Liver (tissue), 9 donors: ENCODE measurements around the gene ITGA2. TPM values are rescaled to one million over a fixed set of nuclear protein-coding genes. Genes with fewer than 3 reads are reported as not detected.

Source experiments
- DNase-seq: peaks from one replicate; pipeline ENCODE4 v3.0.0-alpha.2; 2017; ENCODE audit warnings: low spot score
- H3K27ac ChIP-seq, 2 donors: one replicate each; pipeline ENCODE4 v1.7.0; 2013; ENCODE audit warnings: inconsistent platforms in 2 of 2, low read length in 2 of 2, control low read depth in 1 of 2, low read depth in 1 of 2, mild to moderate bottlenecking in 1 of 2
- H3K27me3 ChIP-seq, 4 donors: one replicate each; pipeline versions ENCODE4 v1.6.1 to v1.7.0; 2013; ENCODE audit warnings: low read length in 3 of 4, inconsistent platforms in 1 of 4, mild to moderate bottlenecking in 1 of 4, moderate library complexity in 1 of 4; ENCODE audit not compliant: control insufficient read depth in 4 of 4, insufficient read depth in 4 of 4
- H3K36me3 ChIP-seq, 4 donors: one replicate each; pipeline versions ENCODE4 v1.6.1 to v1.7.0; 2013; ENCODE audit warnings: low read length in 3 of 4, mild to moderate bottlenecking in 3 of 4, low read depth in 1 of 4, moderate library complexity in 1 of 4; ENCODE audit not compliant: control insufficient read depth in 4 of 4, insufficient read depth in 3 of 4
- H3K4me1 ChIP-seq, 4 donors: one replicate each; pipeline versions ENCODE4 v1.6.1 to v1.7.0; 2013; ENCODE audit warnings: low read length in 3 of 4, mild to moderate bottlenecking in 3 of 4, moderate library complexity in 1 of 4; ENCODE audit not compliant: control insufficient read depth in 4 of 4, insufficient read depth in 4 of 4
- H3K4me3 ChIP-seq, 3 donors: one replicate each; pipeline versions ENCODE4 v1.6.1 to v1.7.0; 2013; ENCODE audit warnings: low read length in 3 of 3, control low read depth in 1 of 3, low read depth in 1 of 3, mild to moderate bottlenecking in 1 of 3
- H3K9ac ChIP-seq, 2 donors: one replicate each; pipeline ENCODE4 v1.7.0; 2013; ENCODE audit warnings: low read length in 2 of 2, mild to moderate bottlenecking in 2 of 2, moderate library complexity in 2 of 2, control low read depth in 1 of 2, low read depth in 1 of 2
- H3K9me3 ChIP-seq, 4 donors: one replicate each; pipeline versions ENCODE4 v1.6.1 to v1.7.0; 2013; ENCODE audit warnings: low read length in 3 of 4; ENCODE audit not compliant: control insufficient read depth in 4 of 4
- EGR1 ChIP-seq, 2 donors: IDR thresholded peaks; 2 replicates each; pipeline ENCODE4 v1.6.1; 2016 to 2018; ENCODE audit warnings: antibody characterized with exemption in 2 of 2, low read depth in 2 of 2
- FOXA1 ChIP-seq: IDR thresholded peaks from 2 replicates; pipeline ENCODE4 v1.6.1; 2016; ENCODE audit warnings: antibody characterized with exemption
- FOXA2 ChIP-seq: IDR thresholded peaks from 2 replicates; pipeline ENCODE4 v1.6.1; 2016; ENCODE audit warnings: antibody characterized with exemption
- GABPA ChIP-seq, 2 donors: IDR thresholded peaks in 1 of 2; conservative IDR thresholded peaks in 1 of 2; 2 replicates each; pipeline ENCODE4 v1.6.1; 2016; ENCODE audit warnings: antibody characterized with exemption in 2 of 2, mild to moderate bottlenecking in 1 of 2, moderate library complexity in 1 of 2
- HNF4A ChIP-seq, 2 donors: conservative IDR thresholded peaks; 2 replicates each; pipeline ENCODE4 v1.6.1; 2016; ENCODE audit warnings: antibody characterized with exemption in 2 of 2, mild to moderate bottlenecking in 2 of 2
- HNF4G ChIP-seq: IDR thresholded peaks from 2 replicates; pipeline ENCODE4 v1.6.1; 2016; ENCODE audit warnings: antibody characterized with exemption
- JUND ChIP-seq, 2 donors: IDR thresholded peaks; 2 replicates each; pipeline ENCODE4 v1.6.1; 2016; ENCODE audit warnings: antibody characterized with exemption in 2 of 2
- NR2F2 ChIP-seq: IDR thresholded peaks from 2 replicates; pipeline ENCODE4 v1.6.1; 2016; ENCODE audit warnings: antibody characterized with exemption
- RAD21 ChIP-seq, 2 donors: IDR thresholded peaks; 2 replicates each; pipeline ENCODE4 v1.6.1; 2016; ENCODE audit warnings: antibody characterized with exemption in 2 of 2, mild to moderate bottlenecking in 2 of 2
- REST ChIP-seq: IDR thresholded peaks from 2 replicates; pipeline ENCODE4 v1.6.1; 2016; ENCODE audit warnings: antibody characterized with exemption, mild to moderate bottlenecking
- RXRA ChIP-seq, 2 donors: IDR thresholded peaks; 2 replicates each; pipeline ENCODE4 v1.6.1; 2017 to 2018; ENCODE audit warnings: antibody characterized with exemption in 2 of 2, mild to moderate bottlenecking in 1 of 2
- SP1 ChIP-seq: IDR thresholded peaks from 2 replicates; pipeline ENCODE4 v1.6.1; 2018; ENCODE audit warnings: antibody characterized with exemption, mild to moderate bottlenecking
- TAF1 ChIP-seq: conservative IDR thresholded peaks from 2 replicates; pipeline ENCODE4 v1.6.1; 2016; ENCODE audit warnings: antibody characterized with exemption, mild to moderate bottlenecking
- YY1 ChIP-seq: IDR thresholded peaks from 2 replicates; pipeline ENCODE4 v1.6.1; 2016; ENCODE audit warnings: antibody characterized with exemption, mild to moderate bottlenecking
- WGBS: extraction: QIAGEN DNeasy Blood & Tissue Kit; methylation state at CpG from one replicate; pipeline ENCODE4 v1.1.7; 2013; 5-methylcytosine and 5-hydroxymethylcytosine counted together
- polyA plus RNA-seq, 2 donors: library from polyadenylated mRNA; stranded (reverse) in 1 of 2; unstranded in 1 of 2; fragments of 200-250 nt in 1 of 2; fragments of >200 nt in 1 of 2; fragmentation: Nextera tagmentation in 1 of 2; extraction: Ambion mirVana in 1 of 2; gene quantifications; one replicate each; pipeline versions ENCODE4 v1.2.1 to v1.2.3, GENCODE V29; 2013 to 2015
- total RNA-seq, 2 donors: library from RNA; depleted of rRNA; stranded (reverse); fragments of >200 nt; gene quantifications; one replicate each; pipeline ENCODE4 v1.2.3, GENCODE V29; 2014
- TF ChIP-seq, protein P1 (sequence below): IDR thresholded peaks from 2 replicates; pipeline ENCODE4 v1.6.1; 2016; ENCODE audit warnings: antibody characterized with exemption
- TF ChIP-seq, protein P2 (sequence below): IDR thresholded peaks from 2 replicates; pipeline ENCODE4 v1.6.1; 2016; ENCODE audit warnings: antibody characterized with exemption
- TF ChIP-seq, protein P3 (sequence below): IDR thresholded peaks from 2 replicates; pipeline ENCODE4 v1.6.1; 2016; ENCODE audit warnings: antibody characterized with exemption
- TF ChIP-seq, protein P4 (sequence below): fragments of 150-350 bp; IDR thresholded peaks from 2 replicates; pipeline ENCODE4 v1.5.1; 2017; ENCODE audit warnings: improper control_type of control experiment, low read depth, low read length; ENCODE audit not compliant: missing input control
- donor health status: healthy.
- donor health status: healthy.
- donor health status: healthy.
- donor health status: healthy.
- donor health status: healthy.

The ITGA2 gene
- total and polyA plus RNA-seq, 4 donors, result 0.12 to 0.61 (median 0.33) TPM

DNA sequence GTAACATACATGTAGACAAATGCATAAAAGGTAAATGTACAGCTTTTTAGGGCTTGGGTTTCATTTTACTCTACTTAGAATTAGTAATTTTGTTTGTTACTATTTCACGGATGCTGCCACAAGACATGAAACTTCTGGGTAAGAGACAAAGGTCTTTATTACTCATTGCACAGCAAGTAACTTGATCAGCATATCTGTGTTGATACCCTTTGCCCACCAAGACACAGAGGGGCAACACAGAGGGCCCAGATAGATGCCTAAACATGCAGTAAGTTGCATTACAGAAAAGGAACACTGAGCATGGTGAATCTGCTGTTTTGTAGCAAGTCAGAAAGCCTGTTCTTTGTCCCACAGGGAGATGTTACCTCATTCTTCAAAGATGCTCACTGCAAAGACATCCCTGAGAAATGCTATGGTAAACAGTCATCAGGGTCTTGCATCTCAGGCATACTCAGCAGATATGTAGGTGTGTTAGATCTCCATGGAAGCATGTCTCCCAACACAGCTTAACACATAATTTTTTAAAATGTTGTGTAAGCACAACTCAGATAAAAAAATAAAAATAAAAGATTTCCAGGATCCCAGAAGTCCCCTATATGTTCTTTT is 10.3 kb downstream of the ITGA2 start:
- Histone ChIP-seq H3K9ac (no peak overlapping the region), H3K9me3 (no peaks in the 10 kb centered on the region), H3K4me1 (no peaks in the 10 kb centered on the region), H3K27ac (no peak overlapping the region), H3K27me3 (peaks cover 0 to 5% (median 0%) of the 10 kb centered on the region in 4 donors), H3K36me3 (no peaks in the 10 kb centered on the region), H3K4me3 (no peak overlapping the region)
- DNase-seq, result no peak
- TF ChIP-seq, protein P1, sequence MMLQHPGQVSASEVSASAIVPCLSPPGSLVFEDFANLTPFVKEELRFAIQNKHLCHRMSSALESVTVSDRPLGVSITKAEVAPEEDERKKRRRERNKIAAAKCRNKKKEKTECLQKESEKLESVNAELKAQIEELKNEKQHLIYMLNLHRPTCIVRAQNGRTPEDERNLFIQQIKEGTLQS, result no peak
- TF ChIP-seq TAF1, result no peak
- TF ChIP-seq EGR1 (IDR thresholded peaks at IDR 0.05; ENCODE audit: low read depth in 2 of 2), result no peak
- TF ChIP-seq FOXA1, result no peak
- no peak for TF ChIP-seq YY1
- TF ChIP-seq JUND (IDR thresholded peaks at IDR 0.05), result no peak
- TF ChIP-seq, protein P2, sequence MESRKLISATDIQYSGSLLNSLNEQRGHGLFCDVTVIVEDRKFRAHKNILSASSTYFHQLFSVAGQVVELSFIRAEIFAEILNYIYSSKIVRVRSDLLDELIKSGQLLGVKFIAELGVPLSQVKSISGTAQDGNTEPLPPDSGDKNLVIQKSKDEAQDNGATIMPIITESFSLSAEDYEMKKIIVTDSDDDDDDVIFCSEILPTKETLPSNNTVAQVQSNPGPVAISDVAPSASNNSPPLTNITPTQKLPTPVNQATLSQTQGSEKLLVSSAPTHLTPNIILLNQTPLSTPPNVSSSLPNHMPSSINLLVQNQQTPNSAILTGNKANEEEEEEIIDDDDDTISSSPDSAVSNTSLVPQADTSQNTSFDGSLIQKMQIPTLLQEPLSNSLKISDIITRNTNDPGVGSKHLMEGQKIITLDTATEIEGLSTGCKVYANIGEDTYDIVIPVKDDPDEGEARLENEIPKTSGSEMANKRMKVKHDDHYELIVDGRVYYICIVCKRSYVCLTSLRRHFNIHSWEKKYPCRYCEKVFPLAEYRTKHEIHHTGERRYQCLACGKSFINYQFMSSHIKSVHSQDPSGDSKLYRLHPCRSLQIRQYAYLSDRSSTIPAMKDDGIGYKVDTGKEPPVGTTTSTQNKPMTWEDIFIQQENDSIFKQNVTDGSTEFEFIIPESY, result no peak
- TF ChIP-seq, protein P3, sequence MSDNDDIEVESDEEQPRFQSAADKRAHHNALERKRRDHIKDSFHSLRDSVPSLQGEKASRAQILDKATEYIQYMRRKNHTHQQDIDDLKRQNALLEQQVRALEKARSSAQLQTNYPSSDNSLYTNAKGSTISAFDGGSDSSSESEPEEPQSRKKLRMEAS, result no peak
- 93% methylated on average over 1 of the region's 1 CpG for WGBS

DNA sequence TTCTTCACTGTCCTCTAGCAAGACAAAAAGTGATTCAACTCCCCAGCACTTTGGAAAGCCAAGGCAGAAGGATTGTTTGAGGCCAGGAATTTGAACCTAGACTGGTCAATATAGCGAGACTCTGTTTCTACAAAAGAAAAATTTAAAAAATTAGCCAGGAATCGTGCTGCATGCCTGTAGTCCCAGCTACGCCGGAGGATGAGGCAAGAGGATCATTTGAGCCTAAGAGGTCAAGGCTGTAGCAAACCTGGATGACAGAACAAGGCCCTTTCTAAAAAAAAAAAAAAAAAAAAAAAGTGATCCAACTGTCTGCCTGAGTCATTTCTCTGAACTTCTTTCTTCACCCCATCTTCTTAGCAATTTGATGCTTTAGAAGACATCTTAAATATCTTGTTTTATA is 12.4 kb downstream of the ITGA2 start:
- Histone ChIP-seq H3K9ac (no peak overlapping the region), H3K27ac (no peak overlapping the region), H3K4me1 (no peaks in the 10 kb centered on the region), H3K4me3 (no peak overlapping the region), H3K9me3 (no peaks in the 10 kb centered on the region), H3K27me3 (peaks cover 0 to 5% (median 0%) of the 10 kb centered on the region in 4 donors), H3K36me3 (no peaks in the 10 kb centered on the region)
- no peak for DNase-seq
- TF ChIP-seq JUND (IDR thresholded peaks at IDR 0.05) (no peak), NR2F2 (no peak), FOXA1 (no peak), RXRA (IDR thresholded peaks at IDR 0.05) (no peak), GABPA (IDR thresholded peaks at IDR 0.05 in 1 of 2, conservative IDR thresholded peaks at IDR 0.05 in 1 of 2) (no peak), YY1 (no peak), FOXA2 (no peak), HNF4A (conservative IDR thresholded peaks at IDR 0.05) (no peak), TAF1 (no peak), HNF4G (no peak), EGR1 (IDR thresholded peaks at IDR 0.05; ENCODE audit: low read depth in 2 of 2) (no peak), REST (no peak), SP1 (no peak), RAD21 (IDR thresholded peaks at IDR 0.05) (no peak)
- TF ChIP-seq, protein P1, result no peak
- TF ChIP-seq, protein P3, result no peak
- TF ChIP-seq, protein P4, sequence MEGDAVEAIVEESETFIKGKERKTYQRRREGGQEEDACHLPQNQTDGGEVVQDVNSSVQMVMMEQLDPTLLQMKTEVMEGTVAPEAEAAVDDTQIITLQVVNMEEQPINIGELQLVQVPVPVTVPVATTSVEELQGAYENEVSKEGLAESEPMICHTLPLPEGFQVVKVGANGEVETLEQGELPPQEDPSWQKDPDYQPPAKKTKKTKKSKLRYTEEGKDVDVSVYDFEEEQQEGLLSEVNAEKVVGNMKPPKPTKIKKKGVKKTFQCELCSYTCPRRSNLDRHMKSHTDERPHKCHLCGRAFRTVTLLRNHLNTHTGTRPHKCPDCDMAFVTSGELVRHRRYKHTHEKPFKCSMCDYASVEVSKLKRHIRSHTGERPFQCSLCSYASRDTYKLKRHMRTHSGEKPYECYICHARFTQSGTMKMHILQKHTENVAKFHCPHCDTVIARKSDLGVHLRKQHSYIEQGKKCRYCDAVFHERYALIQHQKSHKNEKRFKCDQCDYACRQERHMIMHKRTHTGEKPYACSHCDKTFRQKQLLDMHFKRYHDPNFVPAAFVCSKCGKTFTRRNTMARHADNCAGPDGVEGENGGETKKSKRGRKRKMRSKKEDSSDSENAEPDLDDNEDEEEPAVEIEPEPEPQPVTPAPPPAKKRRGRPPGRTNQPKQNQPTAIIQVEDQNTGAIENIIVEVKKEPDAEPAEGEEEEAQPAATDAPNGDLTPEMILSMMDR, result no peak
- TF ChIP-seq, protein P2, result no peak
- 82% methylated on average over 4 of the region's 4 CpGs for WGBS
